AG04449 (cell line): ENCODE measurements around the gene POMT1.

ENCODE experiments used
- CTCF ChIA-PET: fragments of 350-600 bp; formaldehyde crosslinking; extraction: SDS; loops from one replicate; lab custom pipeline; 2021; ENCODE audit warnings: antibody characterized with exemption; lab: Yijun Ruan, JAX
- POLR2A ChIA-PET: fragments of 400-600, 350-600 bp; formaldehyde crosslinking; extraction: SDS; loops from one replicate; lab custom pipeline; 2020; ENCODE audit warnings: antibody characterized with exemption, inconsistent platforms; lab: Yijun Ruan, JAX
- DNase-seq: peaks from one replicate; pipeline ENCODE4 v3.0.0-alpha.2; 2010; ENCODE audit warnings: low read depth, low spot score
- H3K4me3 ChIP-seq: 2 replicates; pipeline ENCODE4 v1.5.1; 2011; ENCODE audit warnings: low read depth, mild to moderate bottlenecking, control low read depth, low read length
- CTCF ChIP-seq: IDR thresholded peaks from one replicate; pipeline ENCODE4 v1.5.1; 2011; ENCODE audit warnings: mild to moderate bottlenecking, moderate library complexity, low read length, control low read depth, inconsistent platforms; ENCODE audit not compliant: insufficient read depth; ENCODE audit errors: missing control alignments

The POMT1 gene

GRCh38 chr9:131552030-131552429 lies 49.3 kb downstream of the POMT1 start:
- ChIA-PET POLR2A (interaction anchor here (0.6 kb wide), 1 partner anchor 153 kb away, joined by 3 read pairs; no protein-coding TSS in a partner anchor), CTCF (no interaction called here)
- H3K4me3 ChIP-seq = no peak overlapping the region
- no peak for TF ChIP-seq CTCF
- DNase-seq = no peak

GRCh38 chr9:131554087-131554842 lies 51.5 kb downstream of the POMT1 start:
- DNase-seq = no peak
- CTCF ChIA-PET = no interaction called here
- no peak for TF ChIP-seq CTCF
- no peak overlapping the region for H3K4me3 ChIP-seq
- POLR2A ChIA-PET = no interaction called here

GRCh38 chr9:131554843-131555351 lies 52.2 kb downstream of the POMT1 start:
- ChIA-PET CTCF (no interaction called here), POLR2A (no interaction called here)
- DNase-seq = no peak

GRCh38 chr9:131555841-131556673 lies 53.3 kb downstream of the POMT1 start:
- CTCF ChIA-PET = no interaction called here
- POLR2A ChIA-PET = no interaction called here
- TF ChIP-seq CTCF = no peak

More at GRCh38 chr9:131554843-131555351, 52.2 kb downstream of the POMT1 start:
- no peak for TF ChIP-seq CTCF
- H3K4me3 ChIP-seq = no peak overlapping the region

GRCh38 chr9:131557855-131558548 lies 55.3 kb downstream of the POMT1 start:
- no peak for TF ChIP-seq CTCF
- H3K4me3 ChIP-seq = no peak overlapping the region
- ChIA-PET POLR2A (no interaction called here), CTCF (no interaction called here)
- no peak for DNase-seq

More at GRCh38 chr9:131555841-131556673, 53.3 kb downstream of the POMT1 start:
- DNase-seq = no peak
- H3K4me3 ChIP-seq = no peak overlapping the region
